ENCODE results near the gene UBE2E3. TPM values are rescaled to one million over a fixed set of nuclear protein-coding genes. Genes with fewer than 3 reads are reported as not detected.

UBE2E3 gene
- total RNA-seq, 1 experiment from 2014 or later, result 180 TPM

- H3K4me3 ChIP-seq, result no peak overlapping the region
- peaks cover 63% of the 10 kb centered on the region for H3K79me2 ChIP-seq (ENCODE audit: low read depth)
- H3K36me3 ChIP-seq (ENCODE audit: low read depth), result no peaks in the 10 kb centered on the region
- H3K27ac ChIP-seq, result no peak overlapping the region
- TF ChIP-seq CTCF (conservative IDR thresholded peaks at IDR 0.05), result no peak
- TF ChIP-seq EZH2 (IDR thresholded peaks at IDR 0.05; ENCODE audit: low read depth), result no peak
- H3F3A ChIP-seq (ENCODE audit: insufficient read depth, low read depth), result no peaks in the 10 kb centered on the region
- no peaks in the 10 kb centered on the region for H3K27me3 ChIP-seq (ENCODE audit: insufficient read depth, low read depth)
- CTCF ChIA-PET, result no interaction called here
- H3K9me2 ChIP-seq (ENCODE audit: insufficient read depth), result no peaks in the 10 kb centered on the region; the same call in 1 of the 2 replicates
- BruUV-seq (replicated peaks), result no TSS peak
- POLR2A ChIA-PET (ENCODE audit: unreplicated experiment), result interaction anchor here (0.6 to 0.9 kb wide), 3 partner anchors 10 to 500 kb away, joined by 3 to 5 read pairs (median 4); no protein-coding TSS in a partner anchor
- H3K4me1 ChIP-seq (replicated peaks; ENCODE audit: insufficient read depth), result no peaks in the 10 kb centered on the region
- no peak overlapping the region for H3K4me2 ChIP-seq
- intact Hi-C loops (cut with micrococcal nuclease; ENCODE audit: unreplicated experiment), result loop anchor here (10.0 kb wide), 1 partner anchor 683 kb away; no protein-coding TSS in a partner anchor
- H3K9me3 ChIP-seq (ENCODE audit: insufficient read depth, low read depth), result no peaks in the 10 kb centered on the region
- DNase-seq, result no peak
- H2AFZ ChIP-seq, result no peak overlapping the region
- 0 out of 2 replicates have a peak, but pooled peaks cover under 1% of the 10 kb centered on the region for H4K20me1 ChIP-seq (ENCODE audit: insufficient read depth)
Observed at GRCh38 chr2:181047829-181048228, 67.4 kb downstream of the UBE2E3 start.

- H3K79me2 ChIP-seq (ENCODE audit: low read depth), result peaks cover 60% of the 10 kb centered on the region
- 0 out of 2 replicates have a peak, but pooled peaks cover 4% of the 10 kb centered on the region for H3K9me3 ChIP-seq (ENCODE audit: insufficient read depth, low read depth)
- POLR2A ChIA-PET (ENCODE audit: unreplicated experiment), result no interaction called here
- no peak for DNase-seq
- H3K4me1 ChIP-seq (replicated peaks; ENCODE audit: insufficient read depth), result no peaks in the 10 kb centered on the region
- H3K4me2 ChIP-seq, result no peak overlapping the region
- CTCF ChIA-PET, result no interaction called here
- no peak overlapping the region for H3K27ac ChIP-seq
- H3K4me3 ChIP-seq, result no peak overlapping the region
- BruUV-seq (replicated peaks), result no TSS peak
- no peaks in the 10 kb centered on the region for H3K9me2 ChIP-seq (ENCODE audit: insufficient read depth)
- H2AFZ ChIP-seq, result no peak overlapping the region
- TF ChIP-seq CTCF (conservative IDR thresholded peaks at IDR 0.05) (no peak), EZH2 (IDR thresholded peaks at IDR 0.05; ENCODE audit: low read depth) (no peak)
- peaks cover 8% of the 10 kb centered on the region; the same call in 1 of the 2 replicates for H3F3A ChIP-seq (ENCODE audit: insufficient read depth, low read depth)
- H3K27me3 ChIP-seq (ENCODE audit: insufficient read depth, low read depth), result no peaks in the 10 kb centered on the region
- H4K20me1 ChIP-seq (ENCODE audit: insufficient read depth), result no peaks in the 10 kb centered on the region
- intact Hi-C loops (cut with micrococcal nuclease; ENCODE audit: unreplicated experiment), result loop anchor here (10.0 kb wide), 1 partner anchor 177 kb away; no protein-coding TSS in a partner anchor
- H3K36me3 ChIP-seq (ENCODE audit: low read depth), result 0 out of 2 replicates have a peak, but pooled peaks cover 6% of the 10 kb centered on the region
Observed at GRCh38 chr2:181051861-181052522, 71.6 kb downstream of the UBE2E3 start.

GRCh38 chr2:181052523-181052891, 72.1 kb downstream of the UBE2E3 start:
- no peak overlapping the region for H2AFZ ChIP-seq
- H4K20me1 ChIP-seq (ENCODE audit: insufficient read depth), result no peaks in the 10 kb centered on the region
- TF ChIP-seq EZH2 (IDR thresholded peaks at IDR 0.05; ENCODE audit: low read depth) (no peak), CTCF (conservative IDR thresholded peaks at IDR 0.05) (no peak)
- no peaks in the 10 kb centered on the region for H3K9me2 ChIP-seq (ENCODE audit: insufficient read depth)
- DNase-seq, result no peak
- no peaks in the 10 kb centered on the region for H3K4me1 ChIP-seq (replicated peaks; ENCODE audit: insufficient read depth)
- no peaks in the 10 kb centered on the region for H3K27me3 ChIP-seq (ENCODE audit: insufficient read depth, low read depth)
- H3K9me3 ChIP-seq (ENCODE audit: insufficient read depth, low read depth), result 0 out of 2 replicates have a peak, but pooled peaks cover 4% of the 10 kb centered on the region
- ChIA-PET POLR2A (ENCODE audit: unreplicated experiment) (no interaction called here), CTCF (no interaction called here)
- no peak overlapping the region for H3K4me3 ChIP-seq
- peaks cover 8% of the 10 kb centered on the region; the same call in 1 of the 2 replicates for H3F3A ChIP-seq (ENCODE audit: insufficient read depth, low read depth)
- H3K36me3 ChIP-seq (ENCODE audit: low read depth), result 0 out of 2 replicates have a peak, but pooled peaks cover 6% of the 10 kb centered on the region
- peaks cover 60% of the 10 kb centered on the region for H3K79me2 ChIP-seq (ENCODE audit: low read depth)
- no peak overlapping the region for H3K4me2 ChIP-seq
- BruUV-seq (replicated peaks), result no TSS peak
- intact Hi-C loops (cut with micrococcal nuclease; ENCODE audit: unreplicated experiment), result loop anchor here (10.0 kb wide), 1 partner anchor 178 kb away; no protein-coding TSS in a partner anchor
- no peak overlapping the region for H3K27ac ChIP-seq

All from PC-9 (cell line).